Stimulated activated CD8-positive, alpha-beta memory T cell treated with anti-CD3 and anti-CD28 coated beads, Interleukin-15, amount 100 ng/mL, for 24 hours (primary cell): Measurements from ENCODE around the gene FKBP14.
"Not testable (repeated sequence)": the region's sequence is repeated elsewhere in the genome, so short reads cannot be mapped to it uniquely, and the experiment has no call there.

ENCODE experiments used
- DNase-seq: peaks from one replicate; pipeline ENCODE4 v3.0.0-alpha.2; 2020; ENCODE audit warnings: low read depth

The FKBP14 gene

DNA sequence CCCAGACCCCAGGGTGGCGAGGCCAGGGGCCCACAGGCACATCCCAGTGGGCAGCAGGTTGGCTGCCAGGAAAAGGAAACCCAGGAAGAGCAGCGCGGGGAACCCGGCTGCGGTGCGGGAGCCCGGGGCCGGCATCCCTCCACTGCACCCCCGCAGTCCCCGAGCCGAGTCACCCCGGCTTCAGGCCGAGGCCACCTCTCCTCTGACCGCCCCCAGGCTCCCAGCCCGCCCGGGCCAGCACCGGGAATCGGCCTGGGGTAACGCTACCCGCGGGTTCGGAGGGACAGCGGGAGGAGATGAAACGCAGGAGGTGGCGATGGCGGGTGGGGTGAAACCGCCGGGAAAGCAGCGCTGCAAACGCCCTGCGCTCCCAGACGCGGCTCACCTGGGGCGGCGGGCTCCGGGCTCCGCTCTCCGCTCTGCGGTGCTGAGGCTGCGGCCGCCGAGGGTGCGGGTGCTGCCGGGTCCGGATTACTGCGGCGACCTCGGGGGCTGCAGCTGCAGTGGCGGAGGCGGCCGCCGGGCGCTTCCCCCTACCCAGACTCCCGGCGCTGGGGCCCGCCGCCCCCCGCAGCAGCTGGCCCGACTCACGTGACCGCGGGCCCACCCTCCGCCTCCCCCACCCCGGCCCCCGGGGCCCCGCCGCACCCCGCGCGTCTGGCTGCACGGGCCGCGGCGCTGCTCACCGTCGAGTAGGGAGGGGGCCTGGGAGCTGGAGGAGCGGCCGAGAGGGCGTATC lies 37.1 kb downstream of the FKBP14 start, which contains the start of gene SCRN1:
TSS of gene SCRN1 (minus strand) at position 545 of the 739 bp plus-strand sequence. CDS start 20,734 bp downstream, outside the sequence.
- DNase-seq: peak; percentile 6

DNA sequence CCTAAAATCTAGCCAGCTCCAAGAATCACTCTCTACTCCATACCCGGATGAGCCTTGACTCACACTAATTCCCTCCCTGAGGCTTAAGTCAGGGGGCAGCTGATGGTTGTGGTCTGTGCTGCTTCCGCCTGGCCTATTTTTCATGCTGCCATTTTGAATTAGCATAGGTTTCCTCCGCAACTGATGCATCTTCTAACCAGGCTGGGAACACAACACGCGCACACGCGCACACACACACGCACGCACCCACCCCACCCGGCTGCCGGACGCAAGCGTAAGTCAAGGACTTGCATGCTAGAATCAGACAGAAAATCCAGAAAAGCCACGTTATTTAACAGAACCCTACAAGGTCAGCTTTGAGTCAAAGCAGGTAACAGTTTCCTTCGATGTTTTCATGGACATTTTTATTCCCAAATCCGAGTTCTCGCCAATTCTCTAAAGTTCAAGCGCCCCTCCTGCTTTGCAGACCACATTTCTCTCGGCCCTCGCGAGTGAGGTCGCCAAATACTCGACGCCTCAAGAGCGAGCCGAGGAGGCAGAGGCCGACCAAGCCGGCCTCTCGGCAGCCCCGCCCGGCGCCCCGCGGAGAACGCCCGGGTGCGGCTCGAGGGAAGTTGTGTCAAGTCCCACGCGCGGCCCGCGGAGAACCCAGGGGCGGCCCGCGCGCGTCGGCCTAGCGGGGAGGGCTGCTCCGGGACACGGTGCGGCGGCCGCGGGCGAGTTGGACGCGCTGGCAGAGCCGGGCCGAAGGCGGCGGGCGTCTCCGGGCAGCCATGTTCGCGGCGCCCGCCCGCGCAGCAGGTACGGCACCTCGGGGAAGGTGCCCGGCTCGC lies 37.9 kb downstream of the FKBP14 start:
- DNase-seq: no peak

DNA sequence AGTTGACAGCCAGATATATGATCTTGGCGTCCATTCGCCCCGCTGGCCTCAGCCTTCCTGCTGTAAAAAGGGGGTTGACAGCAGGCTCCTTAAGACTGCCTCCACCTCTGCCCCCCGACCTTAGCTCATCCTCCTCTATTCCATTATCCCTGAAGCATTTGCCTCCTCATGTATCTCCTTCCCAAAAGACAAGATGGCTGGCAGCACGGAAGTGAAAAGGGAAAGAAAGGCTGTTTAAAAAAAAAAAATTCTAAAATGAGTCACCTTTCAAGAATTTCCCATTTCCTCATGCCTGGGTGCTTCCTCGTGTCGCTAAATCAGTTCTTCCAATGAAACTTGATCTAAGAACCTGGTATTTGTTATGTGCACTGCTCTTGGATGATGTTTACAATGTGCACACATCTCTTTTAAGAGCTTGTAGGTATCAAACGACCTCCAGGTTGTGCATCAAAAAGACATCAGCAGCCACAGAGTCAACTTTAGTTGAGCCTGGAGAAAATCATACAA lies 38.6 kb downstream of the FKBP14 start:
- DNase-seq: no peak

DNA sequence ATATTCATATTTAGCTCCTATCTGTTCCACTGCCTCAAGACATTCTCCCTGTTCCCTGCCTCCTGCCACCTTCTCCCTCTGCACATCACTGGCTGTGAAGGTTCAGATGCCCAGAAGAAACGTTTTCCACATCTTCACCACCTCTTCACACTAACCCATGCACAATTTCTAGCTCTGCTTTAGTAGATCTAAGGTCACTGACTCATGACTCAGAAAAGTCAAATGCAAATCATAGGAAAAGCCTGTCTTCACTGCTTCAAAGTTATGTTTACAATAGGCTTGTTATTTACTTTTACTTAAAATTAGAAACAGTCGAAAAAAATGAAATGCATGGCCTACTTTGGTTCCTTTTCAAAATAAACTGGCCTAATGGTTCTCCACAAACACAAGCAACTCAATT lies 39.4 kb downstream of the FKBP14 start:
- no peak for DNase-seq

DNA sequence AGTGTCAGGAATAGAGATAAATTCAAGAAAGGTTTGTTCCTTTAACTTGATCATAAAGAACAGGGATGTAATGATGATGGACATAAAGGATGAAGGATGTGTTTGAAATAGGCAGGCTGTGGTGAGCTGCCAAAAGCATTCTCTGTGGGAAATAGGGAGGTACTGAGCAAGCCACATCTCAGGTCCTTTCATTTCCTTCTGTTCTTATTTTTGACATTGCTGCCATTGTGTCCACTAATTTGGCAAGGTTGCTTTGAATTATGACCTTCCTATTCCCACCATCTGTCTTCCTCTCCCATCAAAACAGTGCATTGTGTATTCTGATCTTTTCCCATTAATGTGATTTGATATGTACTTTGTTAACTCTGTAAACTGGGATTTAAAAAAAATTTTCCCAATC lies 46.4 kb downstream of the FKBP14 start:
- DNase-seq: no peak

DNA sequence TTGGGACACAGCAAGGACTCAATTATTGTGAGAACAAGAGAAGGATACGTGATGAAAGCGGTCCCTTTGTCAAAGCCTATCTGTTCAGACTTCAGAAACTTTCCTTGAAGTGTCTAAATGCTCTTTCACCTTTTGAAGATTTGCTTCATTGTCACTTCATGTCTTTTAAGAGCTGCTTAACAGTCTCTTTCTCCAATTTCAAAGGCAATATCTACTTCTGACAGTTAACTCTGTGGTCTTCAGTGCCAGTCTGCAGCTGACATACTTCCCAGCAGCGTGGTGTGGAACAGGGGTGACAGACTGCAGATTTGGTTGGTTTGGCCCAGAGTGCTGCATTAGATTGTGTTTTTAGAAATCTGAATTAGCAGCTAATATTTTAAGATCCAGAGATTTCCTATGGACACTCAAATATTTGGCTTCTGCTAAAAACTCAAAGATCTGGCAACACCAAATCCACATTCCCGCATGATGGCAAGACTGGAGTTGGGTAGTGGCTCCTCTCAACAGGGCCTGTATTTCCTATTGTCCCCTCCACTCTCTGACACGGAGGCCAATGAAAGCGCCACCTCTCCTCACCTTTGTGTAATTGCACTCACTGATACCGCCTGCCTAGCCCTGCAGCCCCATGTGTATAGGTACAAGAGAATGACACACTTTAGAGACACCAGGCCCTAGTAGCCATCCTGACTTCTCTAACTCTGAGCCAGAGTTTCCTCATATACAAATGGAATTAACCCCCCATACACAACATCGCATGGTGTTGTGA lies 48.4 kb downstream of the FKBP14 start:
- DNase-seq: no peak

DNA sequence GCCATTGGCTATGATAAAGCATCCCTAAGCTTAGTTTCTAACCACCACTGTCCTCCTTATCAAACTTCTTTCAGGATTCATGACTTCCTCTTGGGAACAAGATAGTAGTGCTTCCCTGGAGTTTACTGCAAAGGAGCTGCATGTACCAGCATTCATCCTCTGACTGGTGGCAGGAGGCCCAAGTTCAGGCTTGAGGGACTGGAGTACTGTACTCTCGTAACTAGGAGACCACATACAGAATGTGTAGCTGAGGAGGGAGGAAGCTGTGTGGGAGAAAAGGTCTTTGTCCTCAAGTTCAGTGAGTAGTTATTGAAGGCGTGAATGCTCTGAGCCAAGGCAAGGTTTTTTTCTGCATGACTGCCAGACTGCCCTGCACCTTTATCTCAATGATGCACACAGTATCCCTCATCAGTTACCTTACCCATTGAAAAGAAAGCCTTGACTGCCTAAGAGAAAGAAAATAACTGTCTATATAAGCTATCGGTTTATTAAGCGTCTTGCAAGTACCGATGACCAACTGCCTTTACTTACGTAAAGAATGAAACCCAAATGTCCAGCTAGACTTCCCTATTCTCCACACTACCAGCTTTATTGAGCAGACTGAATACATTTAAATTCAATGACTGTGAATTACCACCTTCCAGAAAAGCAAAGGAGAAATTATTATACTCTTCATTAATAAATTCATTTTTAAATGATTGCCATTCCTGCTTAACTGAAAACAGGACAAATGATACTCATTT lies 49.7 kb downstream of the FKBP14 start:
- DNase-seq: no peak

DNA sequence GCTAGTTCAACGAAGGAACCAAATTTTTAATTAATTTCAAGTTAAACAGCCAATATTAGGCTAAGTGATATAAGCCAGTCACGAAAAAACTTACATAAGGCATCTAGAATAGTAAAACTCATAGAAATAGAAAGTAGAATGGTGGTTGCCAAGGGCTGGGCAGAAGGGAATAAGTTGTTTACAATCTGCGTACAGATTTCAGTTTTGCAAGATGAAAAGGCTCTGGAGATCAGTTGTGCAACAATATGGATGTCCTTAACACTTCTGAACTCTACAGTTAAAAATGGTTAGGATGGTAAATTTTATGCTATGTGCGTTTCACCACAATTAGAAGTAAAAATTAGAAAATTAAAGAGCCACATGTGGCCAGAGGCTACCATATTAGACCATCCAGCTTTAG lies 50.2 kb downstream of the FKBP14 start:
- no peak for DNase-seq

DNA sequence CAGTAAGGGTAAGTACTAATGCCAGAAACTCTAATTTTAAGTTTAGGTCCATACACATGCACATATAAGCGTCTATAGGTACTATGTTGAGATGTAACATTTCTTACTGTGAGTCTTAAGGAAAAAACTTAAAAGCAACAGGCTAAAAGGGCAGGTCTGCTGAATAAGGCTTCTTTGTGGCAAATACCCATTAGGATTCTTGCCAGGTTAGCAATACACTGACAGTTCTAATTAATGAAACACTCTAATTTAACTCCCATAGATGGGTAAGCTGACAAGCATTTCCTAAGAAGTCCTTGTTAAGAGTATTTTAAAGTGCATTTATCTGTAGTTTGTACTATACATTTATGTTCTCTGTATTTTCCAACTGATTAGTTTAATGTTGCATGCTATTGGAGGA lies 50.9 kb downstream of the FKBP14 start:
- DNase-seq: no peak

DNA sequence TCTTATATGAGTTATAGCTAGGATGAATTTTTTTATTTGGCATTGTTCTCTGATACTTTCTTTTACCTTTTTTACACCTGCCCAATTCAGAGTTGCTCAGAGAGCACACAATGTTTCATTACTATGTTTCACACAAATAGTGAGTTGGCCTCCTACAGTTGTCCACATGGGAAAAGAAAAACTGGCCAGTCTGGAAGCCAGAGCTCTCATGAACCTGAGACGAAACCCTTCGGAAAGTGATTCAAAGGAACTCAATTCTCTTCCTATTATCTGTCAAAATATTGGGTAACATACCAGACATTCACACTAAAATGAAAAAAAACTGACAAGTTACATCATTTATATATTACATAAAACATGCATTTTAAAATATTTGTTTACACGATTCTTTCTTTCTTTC lies 52.2 kb downstream of the FKBP14 start:
- no peak for DNase-seq

DNA sequence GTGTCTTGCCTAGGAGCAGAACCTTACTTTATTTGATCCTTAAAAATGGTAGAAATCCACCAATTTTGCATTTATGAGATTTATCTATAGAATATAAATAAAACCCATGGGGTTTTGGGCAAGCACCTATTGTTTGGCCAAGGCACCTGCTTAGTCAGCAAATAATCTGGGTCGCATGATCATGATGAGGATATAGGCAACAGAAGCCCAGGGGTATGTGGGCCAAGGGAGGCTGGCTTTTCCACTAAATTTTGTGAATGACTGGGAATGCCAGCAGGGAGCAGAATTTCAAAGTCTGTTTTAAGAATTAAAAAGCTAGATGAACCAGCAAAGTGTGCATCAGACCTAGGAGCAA lies 54.2 kb downstream of the FKBP14 start:
- DNase-seq: no peak

DNA sequence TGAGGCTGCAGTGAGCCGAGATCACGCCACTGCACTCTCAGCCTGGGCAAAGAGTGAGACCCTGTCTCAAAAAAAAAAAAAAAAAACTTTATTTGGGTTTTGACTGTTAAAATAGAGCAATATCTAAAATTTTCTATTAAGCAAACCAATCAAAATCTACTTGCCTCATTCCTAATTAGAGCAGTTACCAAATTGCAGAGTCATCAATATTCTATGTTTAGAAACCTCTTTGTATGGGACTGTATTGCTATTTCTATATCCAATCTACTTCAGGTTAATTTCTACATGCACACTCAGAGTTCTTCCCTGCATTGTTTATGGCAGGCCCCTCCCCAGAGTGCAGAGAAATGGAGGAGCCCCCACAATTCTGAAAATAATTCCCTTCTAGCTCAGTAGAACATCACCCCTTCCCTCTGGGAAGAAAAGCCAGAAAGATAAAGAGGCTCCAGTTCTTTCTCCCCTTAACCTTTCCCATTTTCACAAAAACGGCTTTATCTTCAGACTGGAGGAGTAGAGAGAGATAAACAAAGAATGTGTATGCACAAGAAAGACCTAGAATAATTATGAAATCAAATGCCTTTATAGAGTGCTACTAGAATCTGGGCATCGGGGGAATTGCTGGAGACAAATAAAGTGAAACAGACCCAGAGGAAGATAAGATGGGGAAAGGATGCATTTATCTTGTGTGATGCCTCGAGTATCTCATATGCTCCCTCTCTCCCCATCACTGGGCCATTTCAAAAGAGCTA lies 54.8 kb downstream of the FKBP14 start:
- DNase-seq: no peak

DNA sequence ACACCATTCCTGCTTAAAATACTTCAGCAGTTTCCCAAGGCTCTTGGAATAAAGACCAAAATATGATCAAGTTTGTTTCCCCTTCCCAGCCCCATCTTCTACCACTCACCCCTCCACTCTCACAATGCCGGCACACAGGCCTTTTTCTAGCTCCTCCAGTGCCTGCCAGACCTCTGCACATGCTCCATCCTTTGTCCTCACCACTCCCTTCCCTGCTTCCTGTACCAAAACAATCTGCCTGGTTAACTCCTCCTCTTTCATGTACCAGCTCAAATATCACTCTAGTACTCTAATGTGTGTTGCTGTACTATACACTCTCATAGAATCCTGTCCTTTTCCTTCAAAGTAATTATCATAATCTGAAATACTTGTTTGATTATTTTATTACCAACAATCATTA lies 56.3 kb downstream of the FKBP14 start:
- no peak for DNase-seq

DNA sequence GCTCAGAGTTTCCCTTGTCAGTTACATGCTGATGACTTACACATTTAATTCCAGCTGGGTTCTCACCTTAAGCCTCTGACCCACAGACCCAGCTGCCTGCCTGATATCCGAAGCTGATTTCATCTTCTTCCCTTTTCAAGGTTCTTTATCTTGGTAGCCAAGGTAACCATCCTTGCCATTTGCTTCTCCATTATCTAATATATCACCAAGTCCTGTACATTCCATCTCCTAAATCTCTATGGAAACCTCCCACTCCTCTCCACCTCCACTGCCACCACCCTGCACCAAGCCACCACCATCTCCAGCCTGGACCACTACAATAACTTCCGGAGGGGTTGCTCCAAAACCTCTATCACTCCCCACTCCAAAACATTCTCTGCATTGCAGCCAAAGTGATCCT lies 56.8 kb downstream of the FKBP14 start:
- DNase-seq: no peak

DNA sequence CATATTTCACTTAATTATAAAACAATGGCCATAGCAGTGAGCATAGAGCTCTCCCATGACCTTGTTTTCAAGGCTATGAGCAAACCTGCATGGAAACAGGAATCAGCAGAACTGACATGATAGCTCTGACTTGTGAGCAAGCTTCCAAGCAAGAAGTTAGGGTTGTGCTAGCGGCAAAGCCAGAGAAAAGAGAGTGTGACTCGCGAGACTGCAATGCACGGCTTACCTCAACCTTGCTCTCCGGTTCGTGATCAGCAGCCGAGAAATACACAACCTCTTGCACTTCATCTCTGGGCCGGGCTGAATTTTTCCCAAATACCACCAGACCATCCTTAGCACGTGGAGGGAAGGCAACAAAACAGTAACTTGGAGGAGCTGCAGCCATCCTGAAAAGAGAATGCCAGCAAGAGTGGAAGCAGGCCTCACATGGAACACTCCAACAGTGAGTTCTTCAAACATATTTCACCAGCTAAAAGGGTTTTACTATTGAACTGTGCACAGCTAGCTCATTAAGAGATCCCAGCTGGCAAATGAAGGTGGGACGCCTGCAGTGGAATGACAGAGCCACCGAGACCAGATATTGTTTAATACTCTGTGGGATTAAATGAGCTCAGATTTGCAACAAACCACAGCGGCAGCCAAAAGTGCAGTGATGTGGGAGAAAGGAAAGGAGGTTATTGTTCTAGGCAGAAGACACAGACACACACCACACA lies 57.7 kb downstream of the FKBP14 start:
- no peak for DNase-seq

DNA sequence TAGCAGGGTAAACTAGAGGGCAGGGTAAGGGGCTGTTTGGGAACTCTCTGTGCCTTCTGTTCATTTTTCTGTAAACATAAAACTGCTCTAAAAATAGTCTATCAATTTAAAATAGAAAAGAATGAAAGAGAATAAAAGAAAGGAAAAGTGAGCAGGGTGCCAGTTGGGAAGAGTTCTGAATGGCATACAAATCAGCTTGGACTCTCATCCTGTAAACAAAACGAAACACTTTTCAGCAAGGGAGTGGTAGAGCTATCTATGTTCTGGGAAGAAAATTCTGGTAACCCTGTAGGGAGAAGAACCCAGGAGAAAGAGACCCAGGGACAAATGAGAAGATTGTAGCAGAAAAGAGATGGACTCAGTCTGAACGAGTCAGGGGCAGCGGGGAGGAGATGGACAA lies 61.5 kb downstream of the FKBP14 start:
- no peak for DNase-seq

DNA sequence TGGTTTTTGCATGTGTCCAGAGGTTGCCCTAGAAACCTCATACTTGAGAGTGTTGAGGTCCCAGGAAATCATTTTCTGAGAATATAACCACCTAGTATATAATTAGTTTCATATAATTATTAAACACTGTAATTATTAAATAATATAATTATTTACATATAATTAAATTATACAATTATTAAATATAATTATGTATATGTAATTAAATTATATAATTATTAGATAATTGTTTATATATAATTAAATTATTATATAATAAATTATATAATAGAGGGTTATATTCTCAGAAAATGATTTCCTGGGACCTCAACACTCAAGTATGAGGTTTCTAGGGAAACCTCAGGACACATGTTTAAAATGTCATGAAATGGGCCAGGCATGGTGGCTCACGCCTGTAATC lies 64.5 kb downstream of the FKBP14 start:
- no peak for DNase-seq

DNA sequence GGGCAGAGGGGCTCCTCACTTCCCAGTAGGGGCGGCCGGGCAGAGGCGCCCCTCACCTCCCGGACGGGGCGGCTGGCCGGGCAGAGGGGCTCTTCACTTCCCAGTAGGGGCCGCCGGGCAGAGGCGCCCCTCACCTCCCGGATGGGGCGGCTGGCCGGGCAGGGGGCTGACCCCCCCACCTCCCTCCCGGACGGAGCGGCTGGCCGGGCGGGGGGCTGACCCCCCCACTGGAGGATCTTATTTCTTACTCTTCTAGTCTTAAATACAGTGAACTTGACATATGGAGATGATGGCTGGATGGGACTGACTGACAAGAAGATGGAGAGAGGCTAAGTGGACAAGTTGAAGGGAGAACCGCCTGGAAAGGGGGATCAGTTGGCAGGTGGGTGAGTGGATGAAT lies 64.9 kb downstream of the FKBP14 start:
- not testable (repeated sequence) for DNase-seq
